KOPT-K1 (cell line): Measurements from ENCODE around the gene ALDH1B1.

Source experiments
- H3K27ac ChIP-seq: fragments of 200-600 bp; sonication (generic); 2 replicates; pipeline ENCODE4 v1.5.1; 2016; ENCODE audit warnings: antibody characterized with exemption, mild to moderate bottlenecking, low read depth, low read length; ENCODE audit not compliant: poor library complexity, severe bottlenecking
- H3K36me3 ChIP-seq: fragments of 200-600 bp; sonication (generic); 2 replicates; pipeline ENCODE4 v1.5.1; 2017; ENCODE audit warnings: antibody characterized with exemption, mild to moderate bottlenecking, low read length, moderate library complexity; ENCODE audit not compliant: insufficient read depth
- H3K9me3 ChIP-seq: fragments of 200-600 bp; sonication (generic); 2 replicates; pipeline ENCODE4 v1.5.1; 2017; ENCODE audit warnings: antibody characterized with exemption, low read length, mild to moderate bottlenecking; ENCODE audit not compliant: insufficient read depth, poor library complexity, severe bottlenecking

The ALDH1B1 gene

GRCh38 chr9:38431116-38431515 lies 38.6 kb downstream of the ALDH1B1 start:
- no peaks in the 10 kb centered on the region for H3K9me3 ChIP-seq
- H3K36me3 ChIP-seq, result no peaks in the 10 kb centered on the region
- H3K27ac ChIP-seq, result no peak overlapping the region

- no peaks in the 10 kb centered on the region for H3K9me3 ChIP-seq
- H3K36me3 ChIP-seq, result no peaks in the 10 kb centered on the region
- no peak overlapping the region for H3K27ac ChIP-seq
Measured at GRCh38 chr9:38432922-38433510, 40.5 kb downstream of the ALDH1B1 start.

- Histone ChIP-seq H3K36me3 (no peaks in the 10 kb centered on the region), H3K9me3 (no peaks in the 10 kb centered on the region), H3K27ac (no peak overlapping the region)
Measured at GRCh38 chr9:38434365-38434764, 41.9 kb downstream of the ALDH1B1 start.

- Histone ChIP-seq H3K9me3 (no peaks in the 10 kb centered on the region), H3K36me3 (no peaks in the 10 kb centered on the region), H3K27ac (no peak overlapping the region)
Measured at GRCh38 chr9:38434853-38435252, 42.4 kb downstream of the ALDH1B1 start.

GRCh38 chr9:38435521-38435920 lies 43.0 kb downstream of the ALDH1B1 start:
- H3K27ac ChIP-seq, result no peak overlapping the region

GRCh38 chr9:38436708-38437107 lies 44.2 kb downstream of the ALDH1B1 start:
- H3K27ac ChIP-seq, result no peak overlapping the region

More at GRCh38 chr9:38435521-38435920, 43.0 kb downstream of the ALDH1B1 start:
- Histone ChIP-seq H3K36me3 (no peaks in the 10 kb centered on the region), H3K9me3 (no peaks in the 10 kb centered on the region)

GRCh38 chr9:38437193-38437823 lies 44.8 kb downstream of the ALDH1B1 start:
- Histone ChIP-seq H3K27ac (no peak overlapping the region), H3K36me3 (no peaks in the 10 kb centered on the region), H3K9me3 (no peaks in the 10 kb centered on the region)

More at GRCh38 chr9:38436708-38437107, 44.2 kb downstream of the ALDH1B1 start:
- Histone ChIP-seq H3K36me3 (no peaks in the 10 kb centered on the region), H3K9me3 (no peaks in the 10 kb centered on the region)

GRCh38 chr9:38439291-38439915 lies 46.9 kb downstream of the ALDH1B1 start:
- H3K36me3 ChIP-seq, result no peaks in the 10 kb centered on the region
- H3K9me3 ChIP-seq, result no peaks in the 10 kb centered on the region
- H3K27ac ChIP-seq, result no peak overlapping the region

- no peak overlapping the region for H3K27ac ChIP-seq
- no peaks in the 10 kb centered on the region for H3K36me3 ChIP-seq
- H3K9me3 ChIP-seq, result no peaks in the 10 kb centered on the region
Measured at GRCh38 chr9:38439916-38440301, 47.4 kb downstream of the ALDH1B1 start.

- no peaks in the 10 kb centered on the region for H3K36me3 ChIP-seq
- H3K27ac ChIP-seq, result no peak overlapping the region
- H3K9me3 ChIP-seq, result no peaks in the 10 kb centered on the region
Measured at GRCh38 chr9:38440516-38440915, 48.0 kb downstream of the ALDH1B1 start.

GRCh38 chr9:38441347-38442085 lies 49.0 kb downstream of the ALDH1B1 start:
- no peak overlapping the region for H3K27ac ChIP-seq
- H3K36me3 ChIP-seq, result no peaks in the 10 kb centered on the region
- no peaks in the 10 kb centered on the region for H3K9me3 ChIP-seq

GRCh38 chr9:38442473-38443096 lies 50.1 kb downstream of the ALDH1B1 start:
- no peak overlapping the region for H3K27ac ChIP-seq
- no peaks in the 10 kb centered on the region for H3K9me3 ChIP-seq
- H3K36me3 ChIP-seq, result no peaks in the 10 kb centered on the region

GRCh38 chr9:38443181-38443580 lies 50.7 kb downstream of the ALDH1B1 start:
- H3K9me3 ChIP-seq, result no peaks in the 10 kb centered on the region
- no peaks in the 10 kb centered on the region for H3K36me3 ChIP-seq
- no peak overlapping the region for H3K27ac ChIP-seq

- Histone ChIP-seq H3K9me3 (no peaks in the 10 kb centered on the region), H3K36me3 (no peaks in the 10 kb centered on the region), H3K27ac (no peak overlapping the region)
Measured at GRCh38 chr9:38443597-38443996, 51.1 kb downstream of the ALDH1B1 start.
